ENCODE results near the gene REPS1.
"Not testable (repeated sequence)": the region's sequence is repeated elsewhere in the genome, so short reads cannot be mapped to it uniquely, and the experiment has no call there.

Gene REPS1

DNA sequence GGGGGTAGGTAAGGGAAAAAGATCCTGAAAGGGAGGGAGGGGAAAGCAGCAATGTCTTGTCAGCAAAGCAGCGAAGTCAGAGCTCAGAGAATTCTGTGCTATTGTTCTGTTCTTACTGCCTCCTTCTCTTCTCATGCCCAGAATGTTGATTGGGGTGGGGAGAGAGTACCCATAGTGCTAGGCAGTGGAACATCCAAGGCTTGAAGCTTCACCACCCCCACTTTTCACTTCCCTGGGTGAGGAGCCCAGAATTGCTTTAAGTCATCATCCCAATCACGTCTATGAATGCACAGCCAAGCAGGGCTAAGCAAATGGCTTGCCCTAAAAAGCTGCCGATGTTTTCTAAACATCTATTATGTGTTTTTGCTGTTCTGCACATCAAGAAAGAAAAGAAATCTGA, 16.5 kb downstream of the REPS1 start:
- DNase-seq (ENCODE audit: low read depth), result no peak

- DNase-seq (ENCODE audit: low read depth), result no peak
Observed at GRCh38 chr6:138970856-138971425, 17.1 kb downstream of the REPS1 start.

- no peak for DNase-seq (ENCODE audit: low read depth)
Observed at GRCh38 chr6:138970159-138970558, 17.9 kb downstream of the REPS1 start.

DNA sequence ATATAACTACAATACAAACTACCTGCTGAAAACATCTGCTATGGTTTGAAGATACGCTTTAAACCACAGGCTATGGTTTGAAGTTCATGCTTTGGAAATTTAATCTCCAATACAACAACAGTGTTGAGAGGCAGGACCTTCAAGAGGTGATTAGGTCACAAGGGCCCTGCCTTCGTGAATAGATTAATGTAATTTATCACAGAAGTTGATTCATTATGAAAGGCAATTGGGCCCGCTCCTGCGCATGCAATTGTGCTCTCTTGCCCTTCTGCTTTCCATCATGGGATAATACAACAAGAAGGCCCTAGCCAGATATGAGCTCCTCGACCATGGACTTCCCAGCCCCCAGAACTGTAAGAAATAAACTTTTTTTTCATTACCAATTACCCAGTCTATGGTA, 21.2 kb downstream of the REPS1 start:
- no peak for DNase-seq (ENCODE audit: low read depth)

GRCh38 chr6:138965971-138966370, 22.1 kb downstream of the REPS1 start:
- DNase-seq (ENCODE audit: low read depth), result no peak

- no peak for DNase-seq (ENCODE audit: low read depth)
Observed at GRCh38 chr6:138965291-138965874, 22.7 kb downstream of the REPS1 start.

DNA sequence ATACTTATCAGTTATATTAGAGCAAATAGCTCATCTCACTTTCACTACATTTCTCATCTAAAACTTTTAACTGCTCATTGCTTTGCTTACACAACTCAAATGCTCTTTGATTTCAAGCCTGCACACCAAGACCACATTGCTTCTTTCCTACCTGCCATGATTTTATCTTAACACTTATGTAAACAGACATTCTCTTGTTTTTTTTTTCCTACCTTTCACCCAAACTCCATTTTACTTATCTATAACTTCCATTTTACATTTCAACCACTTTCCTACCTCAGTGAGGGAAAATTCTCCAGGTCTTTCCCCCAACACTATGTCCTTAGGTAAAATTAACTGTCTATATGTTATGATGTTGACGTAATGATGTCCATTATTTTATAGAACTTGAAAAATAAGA, 24.0 kb downstream of the REPS1 start:
- no peak for DNase-seq (ENCODE audit: low read depth)

DNA sequence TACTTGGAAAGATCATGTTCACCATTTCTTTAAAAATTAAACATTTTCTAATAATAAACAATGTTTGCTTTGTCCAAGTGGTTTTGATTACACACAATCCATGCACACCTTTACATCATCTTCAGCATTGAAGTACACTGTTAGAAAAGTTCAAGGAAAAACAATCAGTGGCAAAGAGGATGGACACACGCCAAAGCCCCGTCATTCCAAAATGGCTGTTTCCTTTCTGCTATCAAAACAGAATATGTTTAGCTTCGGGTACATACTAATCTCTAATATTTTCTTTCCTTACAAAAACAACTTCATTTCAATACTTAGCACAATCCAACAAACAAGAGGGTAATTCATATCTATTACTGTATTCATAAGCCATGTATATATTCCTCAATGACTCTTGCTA, 24.5 kb downstream of the REPS1 start:
- no peak for DNase-seq (ENCODE audit: low read depth)

DNA sequence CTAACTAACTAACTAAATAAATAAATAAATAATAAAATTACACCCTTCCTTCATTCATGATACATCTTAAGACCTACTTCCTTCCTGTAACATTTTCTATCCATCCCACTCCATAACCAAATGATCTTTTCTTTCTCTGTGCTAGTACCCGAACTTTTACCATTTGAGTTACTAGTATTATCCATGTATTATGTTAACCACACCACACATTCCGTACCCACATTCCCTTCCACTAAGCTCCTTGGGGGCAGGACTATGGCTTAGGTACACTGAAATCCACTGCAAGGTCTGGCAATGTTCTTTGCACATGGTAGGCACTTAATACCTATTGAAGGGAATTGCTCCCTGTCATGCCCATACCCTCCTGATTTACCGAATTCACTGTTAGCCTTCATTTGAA, 24.9 kb downstream of the REPS1 start:
- DNase-seq (ENCODE audit: low read depth), result no peak

GRCh38 chr6:138959521-138959920, 28.5 kb downstream of the REPS1 start:
- DNase-seq (ENCODE audit: low read depth), result no peak

DNA sequence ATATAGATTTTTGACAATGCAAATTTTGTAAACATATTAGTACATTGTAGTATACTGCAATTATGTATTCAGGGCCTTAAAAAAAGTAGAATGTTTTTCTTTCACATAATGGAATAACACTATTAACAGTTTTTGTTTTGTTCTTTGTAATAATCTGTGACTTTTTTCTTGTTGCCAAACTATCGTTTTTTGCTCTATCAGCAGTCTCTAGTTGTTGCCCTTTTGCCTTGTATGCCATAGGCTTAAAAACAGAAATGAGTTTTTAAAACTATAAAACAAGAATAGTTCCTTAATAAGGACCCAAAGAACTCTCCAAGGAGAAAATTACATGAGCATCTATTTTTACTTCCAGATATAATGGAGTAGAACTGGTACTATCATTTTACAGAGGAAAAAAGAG, 29.5 kb downstream of the REPS1 start:
- DNase-seq (ENCODE audit: low read depth), result no peak

- no peak for DNase-seq (ENCODE audit: low read depth)
Observed at GRCh38 chr6:138957903-138958302, 30.1 kb downstream of the REPS1 start.

- DNase-seq (ENCODE audit: low read depth), result no peak
Observed at GRCh38 chr6:138957484-138957883, 30.6 kb downstream of the REPS1 start.

DNA sequence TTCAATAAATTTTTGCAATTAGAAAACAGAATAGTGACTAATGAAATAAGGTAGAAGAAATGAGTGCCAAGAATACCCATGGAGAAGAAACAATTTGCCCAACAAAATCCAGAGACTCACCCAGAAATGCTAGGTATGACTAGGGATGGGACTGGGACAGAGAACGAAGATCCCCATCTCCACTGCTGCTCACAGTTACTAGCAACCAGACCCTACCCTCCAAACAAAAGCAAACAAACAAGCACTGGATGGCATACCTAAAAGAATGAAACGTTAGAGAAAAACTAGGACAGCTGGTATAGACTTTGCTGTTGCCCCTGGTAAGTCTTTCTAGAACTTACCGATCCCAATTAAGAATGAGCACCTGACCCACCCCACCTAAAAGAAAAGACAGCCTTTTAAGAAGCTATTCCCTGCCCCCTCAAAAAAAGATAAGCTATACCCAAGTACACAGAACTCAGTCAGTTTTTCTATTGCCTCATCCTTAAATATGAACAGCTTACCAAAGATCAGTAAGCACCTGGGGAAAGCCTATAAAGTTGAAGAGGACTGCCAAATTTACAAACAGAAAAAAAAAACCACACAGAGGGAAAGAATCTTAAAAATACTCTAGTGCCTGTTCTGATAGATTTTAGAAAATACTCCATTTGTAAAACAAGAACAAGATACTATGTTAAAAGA, 31.7 kb downstream of the REPS1 start:
- DNase-seq (ENCODE audit: low read depth), result no peak

DNA sequence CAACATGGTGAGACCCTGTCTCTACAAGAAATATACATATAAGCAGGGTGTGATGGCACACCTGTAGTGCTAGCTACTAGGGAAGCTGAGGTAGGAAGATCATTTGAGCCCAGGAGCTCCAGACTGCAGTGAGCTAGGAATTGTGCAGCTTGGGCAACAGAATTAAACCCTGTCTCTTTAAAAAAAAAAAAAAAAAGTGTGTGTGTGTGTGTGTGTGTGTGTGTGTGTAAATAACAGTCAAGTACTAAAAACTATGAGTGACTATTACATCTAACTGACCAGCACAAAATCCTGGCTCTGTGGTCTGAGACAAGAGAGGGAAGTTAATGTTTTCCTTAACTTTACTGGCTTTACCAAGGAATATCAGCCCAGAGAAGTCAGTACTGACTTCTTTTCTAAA, 32.8 kb downstream of the REPS1 start:
- no peak for DNase-seq (ENCODE audit: low read depth)

DNA sequence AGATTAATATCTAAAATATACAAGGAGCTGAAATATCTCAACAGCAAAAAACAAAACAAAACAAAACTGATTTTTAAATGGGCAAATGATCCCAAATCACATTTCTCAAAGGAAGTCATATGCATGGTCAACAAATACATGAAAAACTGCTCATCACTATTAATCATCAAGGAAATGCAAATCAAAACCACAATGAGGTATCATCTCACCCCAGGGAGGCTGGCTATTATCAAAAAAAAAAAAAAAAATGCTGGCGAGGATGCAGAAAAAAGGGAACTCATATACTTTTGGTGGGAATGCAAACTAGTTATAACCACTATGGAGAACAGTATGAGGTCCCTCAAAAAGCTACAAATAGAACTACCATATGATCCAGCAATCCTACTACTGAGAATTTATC, 34.6 kb downstream of the REPS1 start:
- no peak for DNase-seq (ENCODE audit: low read depth)

GRCh38 chr6:138948546-138949179, 39.4 kb downstream of the REPS1 start:
- DNase-seq (ENCODE audit: low read depth), result no peak

- DNase-seq (ENCODE audit: low read depth), result no peak
Observed at GRCh38 chr6:138948004-138948403, 40.0 kb downstream of the REPS1 start.

- no peak for DNase-seq (ENCODE audit: low read depth)
Observed at GRCh38 chr6:138945354-138945753, 42.7 kb downstream of the REPS1 start.

GRCh38 chr6:138944412-138944811, 43.6 kb downstream of the REPS1 start:
- DNase-seq (ENCODE audit: low read depth), result no peak

DNA sequence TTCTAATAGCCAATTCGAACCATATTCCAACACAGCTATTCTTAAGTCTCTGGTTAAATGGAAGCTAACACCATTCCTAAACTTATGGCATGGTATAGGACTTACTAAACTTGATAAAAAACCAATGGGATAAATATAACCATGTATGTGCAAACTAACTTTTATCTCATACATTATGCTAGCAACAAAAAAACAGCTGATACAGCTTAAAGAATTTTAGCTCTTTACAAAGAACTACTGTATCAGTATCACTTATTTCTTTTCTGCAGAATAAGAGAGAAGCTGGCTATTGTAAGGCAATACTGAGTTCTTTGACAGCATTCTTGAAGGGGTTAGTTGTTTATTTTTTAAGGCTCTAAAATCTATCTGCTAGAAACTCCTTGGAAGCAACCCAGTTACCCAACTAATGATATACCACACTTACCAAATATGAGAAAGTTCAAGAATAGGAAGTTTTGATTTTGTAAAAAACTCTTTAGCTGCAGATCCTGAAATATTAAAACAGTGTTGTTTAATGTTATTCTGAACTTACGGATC, 44.9 kb downstream of the REPS1 start:
- no peak for DNase-seq (ENCODE audit: low read depth)

- DNase-seq (ENCODE audit: low read depth), result not testable (repeated sequence)
Observed at GRCh38 chr6:138936873-138937272, 51.2 kb downstream of the REPS1 start.

GRCh38 chr6:138931660-138932059, 56.4 kb downstream of the REPS1 start:
- no peak for DNase-seq (ENCODE audit: low read depth)

All from stimulated activated CD8-positive, alpha-beta memory T cell treated with anti-CD3 and anti-CD28 coated beads, Interleukin-7, amount 100 ng/mL, for 24 hours (primary cell).